Mucosa of descending colon (tissue), 3 donors: ENCODE data around the gene H6PD. TPM values are rescaled to one million over a fixed set of nuclear protein-coding genes. Genes with fewer than 3 reads are reported as not detected.
A peak's percentile ranks its signal among the peaks of the same experiment; 100 is the strongest.

ENCODE experiments used
- ATAC-seq: fragments of 200-7000 bp; cut with Tn5 transposase; one replicate; pipeline ENCODE4 v1.9.1; 2020; ENCODE audit warnings: mild to moderate bottlenecking, moderate library complexity
- DNase-seq, 3 donors: peaks; one replicate each; pipeline ENCODE4 v3.0.0-alpha.2; 2020
- H3K36me3 ChIP-seq: fragments of 200-600 bp; one replicate; pipeline ENCODE4 v1.8.0; 2021; ENCODE audit warnings: low read depth, mild to moderate bottlenecking
- H3K4me1 ChIP-seq: fragments of 200-600 bp; one replicate; pipeline ENCODE4 v1.8.0; 2021; ENCODE audit warnings: low read depth, mild to moderate bottlenecking
- H3K4me3 ChIP-seq: fragments of 200-600 bp; one replicate; pipeline ENCODE4 v1.8.0; 2021; ENCODE audit warnings: mild to moderate bottlenecking
- H3K9me3 ChIP-seq: fragments of 200-600 bp; one replicate; pipeline ENCODE4 v1.8.0; 2021; ENCODE audit warnings: mild to moderate bottlenecking
- intact Hi-C, 2 donors: fragments of 100-400 bp; cut with DNase I in 1 of 2; cut with micrococcal nuclease in 1 of 2; formaldehyde crosslinking; loops; one replicate each; pipeline versions ENCODE4 v1.11.0 to v1.11.1; 2022; cut with DNase I, micrococcal nuclease
- total RNA-seq, 3 donors: library from RNA; stranded (reverse); fragmentation: NEBNext Ultra II Directional in 2 of 3; extraction: Animal tissue kit (Norgen Biotek cat#: 25700) in 2 of 3; gene quantifications; one replicate each; pipeline versions ENCODE4 v1.2.1 to v1.2.4, GENCODE V29; 2021 to 2023
- TF ChIP-seq, protein P1 (sequence below): fragments of 200-600 bp; IDR thresholded peaks from one replicate; pipeline ENCODE4 v1.8.0; 2022; ENCODE audit warnings: antibody characterized with exemption, mild to moderate bottlenecking
- donor health status: DM: no; HTN: no; CAD: no; lungs with moderate emphysema.
- donor health status: DM: no; HTN: no; CAD: no.
- donor health status: DM: no; HTN: yes; CAD: no.

H6PD gene
- total RNA-seq, 3 donors from 2014 or later: 27.6 to 35.3 (median 31.9) TPM

DNA sequence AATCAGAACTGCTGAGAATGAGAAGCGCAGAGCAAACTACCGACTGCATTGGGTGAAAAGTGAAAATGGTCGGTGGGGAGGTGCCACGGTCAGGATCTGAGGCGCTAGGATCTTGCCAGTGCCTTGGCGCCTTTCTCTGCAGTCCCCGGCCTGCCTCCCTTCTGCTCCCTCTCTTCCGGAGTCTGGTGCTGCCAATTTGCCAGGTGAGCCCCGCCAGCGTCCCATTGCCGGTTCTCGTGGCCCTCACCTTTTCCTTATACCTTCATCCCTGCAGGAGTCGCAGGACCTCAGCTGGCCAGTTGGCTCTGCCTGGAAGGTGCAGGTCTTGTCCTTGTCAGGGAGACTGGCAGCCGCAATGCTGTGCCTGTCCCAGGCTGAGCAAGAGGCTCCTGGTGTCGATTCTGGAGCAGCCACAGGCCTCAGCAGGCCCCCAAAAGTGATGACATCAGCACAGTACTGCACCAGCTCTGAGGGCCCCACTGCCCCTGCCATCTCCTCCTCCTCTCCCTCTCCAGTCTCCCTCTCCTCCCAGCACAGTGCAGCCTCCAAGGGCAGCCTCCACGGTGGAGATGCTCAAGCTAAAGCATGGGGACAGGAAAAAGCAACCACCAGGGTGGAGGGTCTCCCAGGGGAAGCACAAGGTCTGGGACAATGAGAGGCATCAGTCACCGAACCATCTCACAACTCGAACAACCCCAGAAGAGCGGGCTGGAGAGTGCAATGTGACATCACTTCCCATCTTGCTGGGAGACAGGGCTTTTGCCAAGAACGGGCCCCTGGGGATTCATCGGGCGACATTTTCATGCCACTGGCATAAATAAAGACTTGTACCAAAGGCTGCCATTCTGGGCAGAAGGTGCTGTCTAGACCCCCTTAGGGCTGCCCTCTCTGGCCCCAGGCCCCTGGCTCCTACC, 37.1 kb upstream of the H6PD start:
- no peak for DNase-seq
- H3K9me3 ChIP-seq: no peaks in the 10 kb centered on the region
- TF ChIP-seq, protein P1, sequence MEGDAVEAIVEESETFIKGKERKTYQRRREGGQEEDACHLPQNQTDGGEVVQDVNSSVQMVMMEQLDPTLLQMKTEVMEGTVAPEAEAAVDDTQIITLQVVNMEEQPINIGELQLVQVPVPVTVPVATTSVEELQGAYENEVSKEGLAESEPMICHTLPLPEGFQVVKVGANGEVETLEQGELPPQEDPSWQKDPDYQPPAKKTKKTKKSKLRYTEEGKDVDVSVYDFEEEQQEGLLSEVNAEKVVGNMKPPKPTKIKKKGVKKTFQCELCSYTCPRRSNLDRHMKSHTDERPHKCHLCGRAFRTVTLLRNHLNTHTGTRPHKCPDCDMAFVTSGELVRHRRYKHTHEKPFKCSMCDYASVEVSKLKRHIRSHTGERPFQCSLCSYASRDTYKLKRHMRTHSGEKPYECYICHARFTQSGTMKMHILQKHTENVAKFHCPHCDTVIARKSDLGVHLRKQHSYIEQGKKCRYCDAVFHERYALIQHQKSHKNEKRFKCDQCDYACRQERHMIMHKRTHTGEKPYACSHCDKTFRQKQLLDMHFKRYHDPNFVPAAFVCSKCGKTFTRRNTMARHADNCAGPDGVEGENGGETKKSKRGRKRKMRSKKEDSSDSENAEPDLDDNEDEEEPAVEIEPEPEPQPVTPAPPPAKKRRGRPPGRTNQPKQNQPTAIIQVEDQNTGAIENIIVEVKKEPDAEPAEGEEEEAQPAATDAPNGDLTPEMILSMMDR: no peak
- H3K4me3 ChIP-seq: no peak overlapping the region
- H3K36me3 ChIP-seq: no peaks in the 10 kb centered on the region
- H3K4me1 ChIP-seq: no peaks in the 10 kb centered on the region
- no peak for ATAC-seq
- intact Hi-C loops: loop anchor here (2.0 to 10.0 kb wide), 2 partner anchors 83 to 87 kb away; no protein-coding TSS in a partner anchor

DNA sequence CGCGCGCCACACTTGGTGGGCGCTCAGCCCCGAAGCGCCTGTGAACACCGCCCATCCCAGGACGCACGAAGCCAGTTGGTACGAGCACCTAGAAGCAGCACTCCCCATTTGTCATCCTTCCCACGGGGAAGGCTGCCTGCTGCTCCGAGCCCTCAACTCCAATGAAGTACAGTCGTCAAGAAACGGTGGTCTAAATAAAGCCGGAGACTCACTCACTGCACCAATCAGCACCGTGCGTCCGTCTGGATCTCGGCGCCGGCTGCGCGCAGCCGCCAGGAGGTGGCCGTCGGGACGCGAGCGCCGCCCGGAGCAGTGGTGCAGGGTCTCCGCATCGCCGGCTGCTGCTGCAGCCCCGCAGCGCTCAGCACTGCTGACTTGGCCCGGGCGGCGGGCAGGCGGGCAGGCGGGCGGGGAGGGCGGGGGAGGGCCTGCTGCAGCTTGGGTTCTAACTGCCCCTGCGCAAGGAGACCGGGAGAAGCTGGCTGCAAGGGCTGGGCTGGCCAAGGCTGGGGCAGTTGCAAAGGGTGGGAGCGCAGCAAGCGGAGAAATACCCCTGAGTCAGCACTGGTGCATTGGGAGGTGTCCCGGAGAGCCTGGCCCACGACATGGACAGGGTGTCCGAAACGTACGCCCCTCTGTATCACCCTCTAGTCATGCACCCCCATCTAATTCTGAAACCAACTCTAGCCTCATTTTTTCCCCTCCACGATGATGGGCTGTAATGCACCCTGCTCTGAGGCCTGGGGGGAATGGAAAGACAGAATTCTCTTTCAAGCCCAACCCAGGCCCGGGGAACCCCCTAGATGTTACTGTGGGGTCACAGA, 35.8 kb upstream of the H6PD start:
- TF ChIP-seq, protein P1: no peak
- peak; percentile 22 for ATAC-seq
- DNase-seq: no peak
- Histone ChIP-seq H3K4me3 (no peak overlapping the region), H3K36me3 (no peaks in the 10 kb centered on the region), H3K9me3 (no peaks in the 10 kb centered on the region), H3K4me1 (no peaks in the 10 kb centered on the region)
- intact Hi-C loops: loop anchor here in 1 of 2 donors (10.0 kb wide), 1 partner anchor 84 kb away; no protein-coding TSS in a partner anchor

DNA sequence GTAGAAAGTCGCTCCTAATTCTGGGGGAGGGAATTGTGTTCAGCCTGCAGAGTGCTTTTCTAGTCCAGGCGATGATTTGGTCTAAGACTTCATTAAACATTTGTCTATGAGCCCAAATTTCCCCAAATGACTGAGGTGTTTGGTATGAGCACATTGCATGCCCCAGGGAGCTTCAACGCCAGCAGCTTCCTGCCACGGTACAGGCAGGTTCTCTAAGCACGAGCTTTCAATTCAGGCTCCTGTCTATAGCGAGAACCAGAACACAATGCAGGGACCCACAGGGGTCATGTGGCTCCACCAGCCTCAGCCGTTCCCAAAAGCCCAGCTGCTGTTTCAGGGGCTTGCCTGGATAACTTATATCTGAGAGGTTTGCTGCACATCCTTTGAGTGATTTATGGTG, 34.1 kb upstream of the H6PD start:
- DNase-seq (no peak), ATAC-seq (no peak)
- Histone ChIP-seq H3K9me3 (no peaks in the 10 kb centered on the region), H3K4me3 (no peak overlapping the region), H3K4me1 (no peaks in the 10 kb centered on the region), H3K36me3 (no peaks in the 10 kb centered on the region)
- intact Hi-C loops: no loop called here
- TF ChIP-seq, protein P1: no peak

DNA sequence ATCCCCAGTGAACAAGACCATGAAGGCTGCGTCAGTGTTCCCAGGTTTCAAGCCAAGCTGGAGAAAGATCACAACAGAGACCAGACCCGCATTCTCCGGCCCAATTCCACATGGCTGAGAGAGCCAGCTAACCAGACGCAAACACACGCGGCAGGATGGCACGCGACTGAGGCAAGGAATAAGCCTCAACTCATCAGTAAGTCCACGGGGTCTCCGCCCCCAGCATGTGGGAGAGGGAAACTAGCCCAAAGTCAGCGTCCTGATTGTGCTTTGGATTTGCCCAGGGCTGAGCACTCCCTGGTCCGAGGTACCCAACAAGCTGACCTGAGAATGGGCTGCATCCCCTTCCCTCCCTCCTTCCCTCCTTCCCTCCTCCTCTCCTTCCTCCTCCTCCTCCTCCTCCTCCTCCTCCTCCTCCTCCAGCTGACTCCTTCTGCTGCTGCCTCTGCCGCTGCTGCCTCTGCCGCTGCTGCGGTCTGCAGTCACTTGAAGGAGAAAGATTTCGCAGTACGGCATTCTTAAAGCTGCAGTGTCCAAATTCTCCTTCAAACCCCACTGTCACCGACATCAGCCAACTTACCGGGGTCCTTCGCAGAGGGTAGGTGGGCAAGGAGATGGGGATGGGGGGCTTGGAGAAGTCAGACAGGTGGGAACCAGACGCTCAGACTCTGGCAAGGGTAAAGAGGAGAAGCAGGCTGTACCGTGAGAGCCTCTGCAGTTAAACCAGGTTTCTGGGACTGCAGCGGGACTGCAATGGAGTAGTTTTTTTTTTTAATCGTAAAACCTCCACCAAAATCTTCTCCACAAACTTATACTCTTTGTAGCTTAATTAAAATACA, 33.0 kb upstream of the H6PD start:
- peak; percentile 24 for ATAC-seq
- Histone ChIP-seq H3K36me3 (no peaks in the 10 kb centered on the region), H3K4me3 (no peak overlapping the region), H3K4me1 (no peaks in the 10 kb centered on the region), H3K9me3 (no peaks in the 10 kb centered on the region)
- intact Hi-C loops: no loop called here
- TF ChIP-seq, protein P1: no peak
- no peak for DNase-seq

DNA sequence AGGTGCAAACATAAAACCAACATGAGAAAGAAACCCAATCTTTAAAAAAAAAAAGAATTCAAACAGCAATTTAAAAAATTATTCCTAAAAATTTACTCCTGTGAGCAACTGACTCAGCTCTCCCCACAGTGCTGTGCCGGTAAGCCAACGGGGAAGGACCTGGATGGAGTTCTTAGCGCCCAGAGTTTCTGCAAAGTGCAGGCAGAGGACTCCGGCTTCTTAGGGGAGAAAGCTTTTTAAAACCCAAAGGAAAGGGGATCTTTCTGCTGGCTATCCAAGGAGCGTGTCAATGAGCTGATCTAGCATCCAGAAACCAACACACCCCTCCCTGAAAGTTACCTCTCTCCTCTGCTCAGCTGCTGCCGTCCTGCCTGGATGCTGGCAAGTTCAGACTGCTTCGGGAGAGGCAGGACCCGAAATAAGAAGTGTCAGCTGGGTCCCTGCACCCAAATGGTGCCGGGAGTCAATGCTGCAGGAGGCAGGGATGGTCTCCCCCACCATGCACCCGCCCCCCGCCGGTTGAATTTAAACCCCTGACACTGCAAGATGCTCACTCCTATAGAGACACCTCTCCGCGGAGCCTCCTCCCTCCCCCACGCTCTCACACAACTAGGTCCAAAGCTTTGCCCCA, 32.2 kb upstream of the H6PD start:
- Histone ChIP-seq H3K36me3 (no peaks in the 10 kb centered on the region), H3K9me3 (no peaks in the 10 kb centered on the region), H3K4me1 (no peaks in the 10 kb centered on the region), H3K4me3 (no peak overlapping the region)
- DNase-seq (no peak), ATAC-seq (no peak)
- intact Hi-C loops: no loop called here
- TF ChIP-seq, protein P1: no peak
